GM19043 (cell line): ENCODE results near the gene HAUS7.

Experiments
- ATAC-seq: cut with Tn5 transposase; IDR thresholded peaks from one replicate; pipeline ENCODE4 v1.9.1; 2021; ENCODE audit warnings: low read depth; ENCODE audit not compliant: unreplicated experiment

Gene HAUS7

DNA sequence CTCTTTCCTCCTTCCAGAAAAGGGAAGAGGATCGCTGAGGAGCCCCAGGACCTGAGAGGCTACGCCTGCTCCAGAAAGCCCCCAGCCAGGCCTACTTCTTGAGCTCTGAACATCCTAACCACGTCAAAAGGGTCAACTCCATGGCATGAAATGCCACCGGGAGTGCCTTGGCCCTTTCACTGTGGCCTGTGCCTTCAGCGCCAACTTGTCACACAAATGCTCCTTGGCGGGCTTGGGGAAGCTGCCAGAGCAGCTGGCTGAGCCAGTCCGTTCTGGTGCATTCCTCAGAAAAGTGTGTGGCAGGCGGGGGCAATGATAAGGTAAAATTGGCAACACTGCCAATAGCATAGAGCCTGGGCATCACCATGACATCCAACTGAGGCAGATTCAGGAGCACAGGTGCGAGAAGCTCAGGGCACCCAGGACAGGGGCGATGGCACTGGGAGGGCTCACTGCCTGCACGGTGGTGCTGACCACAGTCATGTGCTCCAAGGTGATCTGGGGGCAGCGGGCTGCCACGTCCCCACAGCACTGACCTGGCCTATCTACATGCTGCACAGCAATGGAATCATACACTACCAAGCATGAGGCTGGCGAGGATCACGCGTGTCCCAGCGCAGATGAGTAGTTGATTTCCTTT is 12.4 kb downstream of the HAUS7 start:
- no peak for ATAC-seq

DNA sequence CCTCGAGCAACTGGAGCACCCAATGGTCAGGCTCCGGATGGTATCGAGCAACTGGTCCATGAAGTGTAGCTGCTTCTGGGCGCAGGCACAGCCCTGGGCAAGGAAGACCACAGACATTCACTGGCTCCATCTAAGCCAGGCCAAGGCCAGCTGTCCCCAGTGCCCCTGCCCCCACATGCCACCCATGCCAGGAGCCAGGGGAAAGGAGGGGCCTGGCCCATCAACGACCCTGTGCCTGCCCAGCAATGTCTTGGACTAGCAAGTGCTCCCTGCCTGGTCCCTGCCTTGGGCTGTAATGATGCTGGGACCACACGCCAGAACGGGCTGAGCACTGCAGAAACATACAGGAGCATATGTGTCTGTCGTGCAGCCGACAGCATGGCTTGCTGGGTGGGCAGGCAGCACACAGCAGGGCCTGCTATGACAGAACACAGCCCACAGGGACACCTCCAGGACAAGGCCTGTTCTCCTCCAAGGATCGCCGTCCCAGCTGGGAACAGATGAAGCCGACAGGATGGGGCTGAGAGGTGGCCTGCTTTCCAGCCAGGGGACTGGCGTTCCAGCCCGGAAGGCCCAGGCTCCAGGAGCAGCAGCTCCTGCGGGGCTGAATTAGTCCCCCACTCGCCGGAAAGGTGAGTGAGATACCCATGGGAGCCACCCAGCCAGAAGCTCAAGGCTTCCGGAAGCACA is 13.1 kb downstream of the HAUS7 start:
- no peak for ATAC-seq

DNA sequence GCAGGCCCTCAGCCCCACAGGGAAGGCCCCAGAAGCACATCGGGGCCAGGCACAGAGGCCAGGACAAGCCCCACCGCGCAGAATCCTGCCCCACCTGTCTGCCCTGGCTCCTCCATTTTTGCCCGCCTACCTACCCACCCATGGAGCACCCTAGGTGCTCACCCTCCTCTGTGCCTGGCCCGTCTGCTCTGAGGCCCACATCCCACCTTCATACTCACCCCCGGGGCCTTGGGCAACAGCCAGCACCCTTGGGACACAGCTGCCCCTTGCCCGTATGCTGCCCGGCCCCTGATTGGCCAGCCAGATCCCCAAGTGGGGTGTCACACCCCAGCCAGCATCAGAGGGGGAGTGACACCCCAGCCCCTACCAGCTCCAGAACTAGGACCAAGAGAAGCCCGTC is 13.7 kb downstream of the HAUS7 start:
- no peak for ATAC-seq

DNA sequence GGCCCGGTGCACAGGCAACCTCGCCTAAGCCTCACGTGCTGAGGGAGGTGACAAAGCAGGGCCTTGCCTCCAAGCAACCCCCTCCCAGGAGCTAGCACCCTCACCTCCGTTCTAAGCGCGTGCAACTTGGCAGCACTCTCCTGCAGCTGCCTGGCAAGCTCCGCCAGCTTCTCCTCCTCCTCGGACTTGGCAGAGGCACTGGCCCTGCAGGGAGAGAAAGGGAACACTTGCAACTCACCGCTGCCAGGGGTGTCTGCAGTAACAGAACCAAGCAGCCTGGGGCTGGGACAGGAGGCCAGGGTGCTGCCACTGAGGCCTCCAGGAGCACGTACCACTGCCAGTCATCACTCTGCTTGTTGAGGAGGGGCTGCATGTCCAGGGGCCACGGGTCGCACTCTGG is 14.2 kb downstream of the HAUS7 start:
- no peak for ATAC-seq

DNA sequence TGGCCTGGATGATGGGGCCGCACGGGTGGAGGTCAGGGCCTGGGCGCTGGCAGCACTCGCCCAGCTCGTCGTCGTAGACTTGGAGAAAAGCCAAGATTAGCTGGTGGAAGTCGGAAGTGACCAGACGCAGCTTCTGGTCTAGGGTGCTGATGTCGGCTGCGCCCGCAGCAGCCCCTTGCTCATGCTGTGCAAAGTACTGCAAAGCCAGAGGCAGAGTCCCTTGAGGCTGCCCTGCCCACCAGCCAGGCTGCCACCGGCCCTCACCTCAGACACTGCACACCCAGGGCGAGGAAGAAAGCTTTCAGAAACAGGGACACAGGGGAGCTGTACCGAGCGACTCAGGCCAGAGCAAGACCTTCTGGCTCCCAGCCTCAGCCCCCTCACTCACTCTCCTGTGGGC is 14.8 kb downstream of the HAUS7 start:
- ATAC-seq: no peak

DNA sequence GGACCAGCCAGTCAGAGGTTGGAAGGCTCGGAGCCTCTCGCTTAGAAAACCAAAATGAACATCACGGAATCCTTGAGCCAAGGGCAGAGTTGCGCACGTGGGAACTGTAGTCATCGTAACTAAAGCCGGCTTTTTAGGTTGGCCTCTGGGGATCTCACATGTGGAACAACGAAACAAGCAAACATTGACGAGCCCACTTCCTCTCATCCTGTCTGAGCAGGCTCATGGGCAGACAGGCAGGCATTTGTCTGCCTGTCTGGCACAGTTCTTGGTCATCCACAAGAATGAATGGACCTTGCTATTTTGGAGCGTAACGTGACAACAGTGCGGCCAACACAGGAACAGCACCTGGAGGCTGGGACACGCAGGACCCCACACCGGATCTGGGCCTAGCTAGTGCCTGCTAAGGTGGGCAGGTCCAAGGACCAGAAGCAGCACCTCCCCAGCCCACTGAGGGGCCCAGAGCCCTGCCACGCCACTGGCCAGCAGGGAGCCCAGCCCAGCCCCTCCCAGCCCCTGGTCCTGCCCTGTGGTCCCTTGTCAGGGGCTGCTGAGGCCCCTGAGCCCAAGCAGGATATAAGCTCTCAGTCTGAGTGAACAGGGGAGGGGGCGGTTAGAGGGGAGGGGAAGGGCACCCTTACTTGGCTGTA is 15.3 kb downstream of the HAUS7 start:
- no peak for ATAC-seq

DNA sequence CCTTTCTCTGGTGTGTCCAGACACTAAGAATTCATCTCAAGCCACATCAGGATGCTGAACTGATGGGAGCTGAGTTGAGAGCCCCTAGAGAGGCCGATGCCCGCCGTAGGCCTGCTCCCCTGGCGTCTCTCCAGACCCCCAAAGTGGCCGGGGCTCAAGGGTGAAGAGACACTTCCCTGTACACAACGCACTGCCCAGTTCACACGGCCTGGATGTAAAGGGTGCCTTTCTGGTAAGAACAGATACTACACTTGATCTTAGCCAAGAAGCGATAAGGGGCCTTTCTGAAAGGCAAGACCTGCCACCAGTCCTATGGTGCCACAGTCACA is 19.5 kb downstream of the HAUS7 start:
- no peak for ATAC-seq

DNA sequence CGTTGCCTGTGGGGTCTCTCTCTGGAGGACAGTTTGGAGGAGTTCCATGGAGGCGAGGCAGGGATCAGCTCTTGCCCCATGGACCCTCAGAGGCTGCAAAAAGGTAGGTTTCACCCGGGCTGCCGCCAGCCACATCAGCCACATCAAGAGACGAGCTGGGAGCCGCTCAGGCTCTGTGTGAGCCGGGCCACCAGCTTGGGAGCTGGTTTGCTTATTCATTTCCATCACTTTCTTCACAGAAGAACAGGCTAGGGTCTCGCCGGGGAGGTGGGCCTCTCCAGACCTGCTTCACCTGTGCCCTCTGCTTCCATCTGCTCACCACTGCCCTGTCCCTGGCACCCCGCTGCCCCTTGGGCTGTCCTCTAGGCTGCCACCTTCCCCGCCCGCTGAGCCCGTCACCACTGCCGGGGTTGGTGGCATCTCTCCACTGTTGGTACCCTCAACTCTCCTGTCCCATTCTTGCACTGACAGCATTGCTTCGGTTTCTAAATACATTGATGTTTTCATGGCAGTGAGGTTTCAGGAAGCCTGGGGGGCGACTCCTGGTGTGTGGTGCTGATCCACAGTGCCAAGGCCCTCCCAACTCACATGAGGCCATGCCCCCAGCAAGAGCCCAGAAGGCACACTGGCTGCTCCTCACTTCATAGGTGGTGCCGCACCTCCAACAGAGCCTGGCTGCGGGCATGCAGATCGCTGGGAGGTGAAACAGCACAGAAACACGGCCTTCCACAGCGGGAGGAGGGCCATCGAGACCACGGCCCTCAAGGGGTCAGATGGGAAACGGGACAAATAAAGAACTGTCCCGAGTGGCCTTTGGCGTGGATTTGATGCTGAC is 20.0 kb downstream of the HAUS7 start:
- no peak for ATAC-seq

DNA sequence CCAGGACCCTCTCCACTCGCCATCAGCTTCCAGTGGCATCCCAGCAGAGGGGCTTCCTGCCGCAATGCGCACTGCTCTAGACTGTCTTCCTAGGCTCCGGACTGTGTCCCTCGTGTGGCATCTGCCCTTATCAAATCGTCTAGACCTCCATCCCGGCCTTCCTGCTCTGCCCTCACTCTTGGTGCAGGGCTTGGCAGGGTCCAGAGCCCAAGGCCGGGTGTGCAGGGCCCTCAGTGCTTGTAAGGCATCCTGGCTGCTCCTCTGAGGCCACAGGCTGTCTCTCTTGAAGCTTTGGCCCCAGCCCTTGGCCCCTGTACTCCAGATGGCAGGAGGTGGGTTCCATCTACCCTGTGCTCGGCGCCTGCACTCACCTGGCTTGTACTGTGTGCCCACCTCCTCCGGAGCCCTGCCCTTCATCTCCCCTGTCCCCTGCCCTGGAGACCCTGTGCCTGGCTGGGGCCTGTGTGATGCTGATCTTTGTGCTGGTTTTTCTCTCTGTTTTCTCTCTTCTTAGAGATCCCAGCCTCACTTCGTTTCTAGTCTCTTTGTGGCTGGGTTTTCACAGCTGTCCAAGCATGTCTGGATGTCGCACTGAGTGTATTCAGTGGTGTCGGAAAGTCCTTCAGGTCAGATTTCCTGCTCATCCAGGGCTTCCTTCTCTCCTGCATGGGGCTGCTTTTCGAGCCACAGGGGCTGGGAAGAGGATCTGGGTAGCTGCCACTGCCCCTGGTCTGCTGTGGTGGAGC is 20.8 kb downstream of the HAUS7 start:
- ATAC-seq: no peak

DNA sequence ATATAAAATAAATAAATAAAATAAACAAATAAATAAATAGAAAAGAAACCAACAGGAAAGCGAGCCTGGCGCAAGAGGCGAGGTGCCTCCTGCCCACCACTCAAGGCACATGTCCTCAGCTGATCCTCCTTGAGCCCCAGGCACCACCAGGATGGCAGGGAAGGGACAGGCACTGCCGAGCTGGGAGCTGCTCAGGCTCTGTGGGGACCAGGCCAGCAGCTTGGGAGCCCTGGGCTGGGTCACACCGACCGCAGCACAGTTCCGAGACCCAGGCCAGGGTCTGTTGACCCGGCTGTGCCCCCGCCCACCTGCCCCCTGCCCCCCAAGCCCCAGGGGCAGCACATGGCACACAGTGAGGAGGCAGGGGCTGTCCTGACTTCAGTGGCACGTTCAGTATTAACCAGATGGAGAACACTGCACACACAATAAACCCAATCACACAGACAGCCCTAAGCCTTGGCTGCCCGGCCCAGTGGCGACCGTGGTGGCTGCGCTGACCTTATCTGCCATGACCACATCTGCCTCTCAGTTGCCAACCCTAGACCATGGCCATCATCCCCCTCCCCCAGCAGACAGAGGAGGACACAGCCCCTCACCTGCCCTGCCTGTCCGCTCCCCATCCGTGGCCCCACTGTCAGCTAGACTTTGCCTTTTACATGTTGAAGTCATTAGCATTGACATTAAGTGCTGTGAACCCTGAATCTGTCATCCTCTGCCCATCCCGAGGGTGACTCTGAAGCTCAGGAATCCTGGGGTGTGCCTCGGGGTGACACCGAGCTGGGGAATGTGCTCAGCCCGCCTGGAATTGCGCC is 21.6 kb downstream of the HAUS7 start:
- no peak for ATAC-seq

DNA sequence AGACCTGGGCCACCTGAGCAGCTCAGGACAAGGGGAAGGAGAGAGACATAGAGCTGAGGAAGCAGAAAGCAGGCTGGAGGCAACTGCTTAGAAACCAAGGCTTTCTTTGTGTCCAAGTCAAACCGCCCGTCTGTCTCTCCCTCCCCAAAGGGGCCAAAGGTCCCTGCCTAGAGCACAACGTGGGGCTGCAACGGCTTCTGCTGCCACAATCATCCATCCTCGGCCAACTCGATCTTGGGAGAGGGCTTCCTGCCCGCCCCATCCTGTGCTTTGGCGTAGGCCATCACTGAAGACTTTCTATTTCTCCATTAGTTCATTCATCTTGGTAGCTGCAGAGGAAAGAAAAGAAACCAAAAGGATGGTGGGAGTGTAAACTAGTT is 22.8 kb downstream of the HAUS7 start:
- ATAC-seq: no peak

DNA sequence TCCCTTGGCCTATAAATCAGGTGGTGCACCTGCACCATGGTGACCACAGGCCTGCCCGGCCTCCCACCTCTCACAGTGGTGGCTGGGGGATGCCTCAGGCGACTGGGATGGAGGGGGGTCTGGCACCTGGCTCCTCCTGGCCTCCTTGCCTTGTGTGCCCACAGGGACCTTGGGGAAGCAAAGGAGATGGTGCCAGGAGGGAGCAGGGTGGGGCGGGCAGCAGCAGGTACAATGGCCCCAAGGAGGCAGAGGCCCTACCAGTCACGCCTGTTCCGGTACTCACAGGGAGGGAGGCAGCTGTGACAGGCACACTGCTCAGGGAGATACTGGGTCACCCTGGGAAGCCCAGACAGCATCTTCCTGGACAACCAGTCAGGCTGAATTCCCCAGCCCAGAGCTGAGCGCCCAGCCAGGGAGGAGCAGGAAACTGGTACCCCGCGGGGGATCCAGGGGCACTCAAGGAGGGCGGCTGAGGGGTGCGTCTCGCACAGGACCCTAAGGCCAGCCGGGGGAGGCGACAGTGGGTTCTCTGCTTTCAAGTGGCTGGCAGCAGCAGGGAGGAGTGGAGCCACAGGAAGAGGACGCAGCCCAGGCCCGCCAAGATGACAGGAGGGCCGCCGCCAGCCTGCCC is 23.3 kb downstream of the HAUS7 start:
- no peak for ATAC-seq

DNA sequence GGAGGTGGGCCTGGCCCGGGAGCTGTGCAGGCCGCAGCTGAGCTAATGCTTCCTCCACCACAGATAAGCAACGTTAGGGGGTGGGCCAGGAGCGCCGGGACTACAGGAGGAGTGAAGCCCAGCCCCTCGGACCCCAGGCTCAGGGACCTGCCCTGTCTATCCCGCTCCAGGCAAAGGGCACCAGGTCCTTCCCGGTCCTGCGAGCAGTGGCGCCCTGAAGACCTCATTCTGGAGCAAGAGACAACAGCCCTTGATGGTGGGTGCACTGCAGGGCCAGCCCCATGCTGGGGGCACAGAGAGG is 23.8 kb downstream of the HAUS7 start:
- ATAC-seq: no peak

DNA sequence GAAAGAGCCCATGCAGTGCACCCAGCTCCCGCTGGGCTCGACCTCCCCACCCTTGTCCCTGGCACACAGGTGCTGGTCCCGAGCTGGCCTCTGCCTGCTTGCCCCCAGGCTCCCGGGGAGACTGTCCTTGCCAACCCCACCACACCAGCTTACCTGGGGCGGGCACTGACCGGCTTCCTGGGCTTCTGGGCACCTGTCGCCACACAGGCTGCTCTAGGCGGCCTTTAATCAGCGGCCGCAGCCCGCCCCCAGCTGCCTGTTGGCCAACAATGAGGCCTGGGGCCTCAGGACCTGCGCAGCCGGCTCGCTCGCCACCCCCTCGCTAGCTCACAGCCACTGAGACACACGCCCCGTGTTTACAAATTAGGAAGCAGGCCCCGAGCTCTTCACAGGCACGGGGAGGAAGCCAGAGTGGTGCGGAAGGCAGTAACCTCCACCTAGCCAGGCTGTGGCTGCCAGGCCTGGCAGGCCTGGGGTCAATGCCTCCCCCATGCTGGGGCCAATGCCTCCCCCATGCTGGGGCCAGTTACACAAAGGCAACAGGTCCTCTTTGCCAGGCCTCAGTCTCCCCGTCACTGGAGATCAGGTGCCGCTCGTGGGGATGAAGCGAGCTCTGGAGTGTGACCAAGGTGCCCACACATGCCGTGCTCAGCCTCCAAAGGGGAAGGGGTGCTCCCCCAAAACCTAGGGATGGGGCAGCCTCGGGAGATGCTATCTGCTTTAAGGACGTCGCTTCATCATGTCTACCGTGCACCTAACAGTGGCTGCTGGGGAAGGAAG is 24.3 kb downstream of the HAUS7 start, which contains the start of gene TREX2:
Gene TREX2 (minus strand): TSS at position 201 of the 780 bp plus-strand sequence. CDS start 626 bp downstream, outside the sequence.
- ATAC-seq: no peak

DNA sequence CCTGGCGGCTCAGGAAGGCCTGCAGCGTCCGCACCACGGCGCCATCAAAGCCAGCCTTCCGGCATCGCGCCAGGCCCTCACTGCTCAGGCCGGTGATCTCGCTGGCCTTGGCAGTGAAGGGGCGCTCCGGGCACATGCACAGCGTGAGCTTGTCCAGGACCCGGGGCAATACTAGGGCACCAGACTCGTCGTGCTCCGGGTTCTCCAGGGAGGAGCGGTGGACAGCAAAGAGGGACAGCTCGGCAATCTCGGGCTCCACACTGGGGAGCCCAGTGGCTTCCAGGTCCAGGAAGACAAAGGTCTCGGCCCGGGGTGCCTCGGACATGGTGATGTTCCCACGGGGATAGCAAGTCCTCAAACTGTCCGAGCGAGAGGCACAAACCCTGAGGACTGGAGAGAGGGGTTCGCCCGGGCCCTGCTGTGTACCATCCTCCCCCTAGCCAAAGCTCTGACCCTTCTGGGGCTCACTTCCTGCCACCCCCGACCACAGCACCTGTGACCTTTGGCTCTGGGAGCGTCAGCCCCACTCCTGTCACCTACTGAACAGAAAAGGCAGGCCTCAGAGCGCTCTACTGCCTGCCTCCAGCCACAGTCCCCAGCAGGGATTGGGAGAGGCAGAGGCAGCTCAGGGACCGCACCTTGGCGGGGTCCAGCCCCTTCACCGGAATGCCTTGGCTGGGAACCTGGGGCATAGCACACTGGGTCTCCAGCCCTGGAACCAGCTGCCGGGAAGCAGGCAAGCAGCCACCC is 25.1 kb downstream of the HAUS7 start:
- ATAC-seq: no peak

DNA sequence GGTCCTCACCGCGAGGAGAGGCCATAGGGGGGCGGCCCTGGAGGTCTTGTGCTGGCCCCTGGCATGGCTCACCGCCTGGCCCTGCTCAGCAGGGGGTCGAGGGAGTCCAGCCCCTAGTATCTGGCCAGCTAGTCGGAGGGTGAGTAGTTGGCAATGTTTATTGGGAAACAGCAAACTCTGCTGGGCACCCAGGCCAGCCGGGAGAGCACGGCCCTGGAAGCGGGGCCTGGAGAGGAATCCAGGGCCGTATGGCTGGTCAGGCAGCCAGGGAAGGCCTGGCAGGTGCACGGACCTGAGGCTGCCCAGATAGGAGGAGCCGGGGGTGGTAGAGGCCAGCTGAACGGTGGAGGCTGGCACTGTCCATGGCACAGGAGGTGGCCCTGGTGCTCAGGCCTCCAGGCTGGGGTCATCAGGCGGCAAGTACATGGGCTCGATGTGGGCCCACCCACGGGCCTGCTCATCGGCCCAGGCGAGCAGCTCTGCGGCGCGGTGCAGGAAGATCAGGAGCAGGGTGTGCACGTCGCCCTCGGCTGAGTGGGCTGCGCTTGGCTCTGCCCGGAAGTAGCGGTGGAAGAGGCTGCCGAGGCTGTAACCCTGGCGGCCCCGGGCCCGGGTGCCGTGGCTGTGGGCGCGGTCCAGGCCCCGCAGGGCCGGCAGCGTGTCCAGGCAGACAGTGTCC is 25.9 kb downstream of the HAUS7 start:
- ATAC-seq: no peak
